Uterine smooth muscle cell (primary cell): ENCODE measurements around the gene ARL2. TPM values are rescaled to one million over a fixed set of nuclear protein-coding genes. Genes with fewer than 3 reads are reported as not detected.

Source experiments
- total RNA-seq: library from RNA; depleted of rRNA; stranded (reverse); fragments of >200 nt; gene quantifications from 2 replicates; pipeline ENCODE4 v1.2.3, GENCODE V29; 2014

The ARL2 gene
- total RNA-seq: 74.7 and 104 TPM in 2 replicates

GRCh38 chr11:65013888-65014725, at the start of gene ARL2:
Gene ARL2, plus strand, starts transcription at chr11:65014160. Its CDS starts 48 bp downstream, at chr11:65014208.

DNA sequence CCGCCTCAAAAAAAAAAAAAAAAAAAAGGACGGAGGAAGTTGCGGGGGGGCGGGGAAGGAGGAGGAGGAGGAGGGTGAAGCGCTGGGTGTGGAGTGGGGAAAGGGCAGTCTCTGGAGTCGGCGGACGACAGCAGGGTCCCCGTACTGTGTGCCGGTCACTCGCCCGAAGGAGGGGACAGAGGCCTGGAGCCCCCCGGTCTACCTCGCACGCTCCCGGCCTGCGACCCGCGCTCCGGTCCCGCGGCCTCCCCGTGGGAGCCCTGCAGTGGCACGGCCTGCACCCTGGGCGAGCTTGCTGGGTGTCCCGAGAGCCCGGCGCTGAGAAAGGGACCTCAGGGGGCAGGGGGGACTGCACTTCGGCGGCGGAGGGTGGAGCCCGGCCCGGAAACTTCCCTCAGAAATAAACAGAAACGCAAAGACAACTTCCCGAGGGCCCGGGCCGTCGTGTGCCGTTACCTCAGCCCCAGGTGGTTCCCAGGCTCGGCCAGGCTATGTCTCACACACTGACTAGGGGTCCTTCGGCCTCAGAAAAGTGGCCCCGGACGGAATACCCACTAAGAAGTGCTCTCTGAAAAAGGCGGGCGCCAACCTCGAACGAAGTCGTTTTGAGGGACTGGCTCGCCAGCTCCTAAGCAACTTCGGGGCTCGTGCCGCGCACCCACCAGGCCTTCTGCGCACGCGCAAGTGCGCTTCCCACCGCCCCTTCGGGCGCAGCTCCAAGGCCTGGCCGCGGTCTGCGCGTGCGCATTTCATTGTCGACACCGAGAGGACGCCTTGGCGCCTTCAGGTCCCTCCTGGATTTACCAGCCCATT, 42.3 kb upstream of the ARL2 start, which contains the start of gene MAJIN:
Gene MAJIN, minus strand, starts transcription at position 688 of the 813 bp plus-strand sequence. CDS start 12,703 bp downstream, outside the sequence.

DNA sequence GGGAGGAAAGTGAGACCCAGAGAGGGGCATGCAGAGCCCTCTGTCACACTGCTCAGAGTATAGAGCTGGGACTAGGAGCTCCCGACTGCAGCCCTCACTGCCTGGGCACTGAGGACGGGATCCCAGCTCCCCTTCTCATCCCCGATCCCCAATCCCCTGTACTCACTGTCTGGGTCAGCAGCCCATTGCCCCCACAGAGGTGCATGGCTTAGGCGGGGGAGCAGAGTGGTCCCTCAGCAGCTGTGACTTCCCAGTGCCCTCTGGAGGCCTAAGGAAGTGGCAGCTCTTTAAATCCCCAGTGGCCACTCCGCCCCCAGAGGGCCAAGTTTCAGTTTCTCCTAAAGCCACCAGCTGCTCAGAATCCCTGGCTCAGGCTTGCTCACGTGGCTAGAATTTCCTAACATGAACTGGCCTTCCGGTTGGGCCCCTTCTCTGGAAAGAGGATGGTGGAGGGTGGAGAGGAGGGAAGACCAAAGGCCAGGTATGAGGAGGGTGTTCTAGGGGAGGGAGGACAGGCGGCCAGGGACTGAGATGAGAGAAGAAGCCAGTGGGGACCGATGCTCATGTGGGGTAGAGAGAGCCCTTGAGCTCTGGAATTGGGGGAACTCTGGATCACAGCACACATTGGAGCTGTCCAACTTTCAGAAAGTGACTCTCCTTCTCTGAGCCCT, 17.1 kb upstream of the ARL2 start, which contains the start of gene BATF2:
Gene BATF2, minus strand, starts transcription at position 262 of the 671 bp plus-strand sequence. Its CDS starts 57 bp downstream, at position 205.

DNA sequence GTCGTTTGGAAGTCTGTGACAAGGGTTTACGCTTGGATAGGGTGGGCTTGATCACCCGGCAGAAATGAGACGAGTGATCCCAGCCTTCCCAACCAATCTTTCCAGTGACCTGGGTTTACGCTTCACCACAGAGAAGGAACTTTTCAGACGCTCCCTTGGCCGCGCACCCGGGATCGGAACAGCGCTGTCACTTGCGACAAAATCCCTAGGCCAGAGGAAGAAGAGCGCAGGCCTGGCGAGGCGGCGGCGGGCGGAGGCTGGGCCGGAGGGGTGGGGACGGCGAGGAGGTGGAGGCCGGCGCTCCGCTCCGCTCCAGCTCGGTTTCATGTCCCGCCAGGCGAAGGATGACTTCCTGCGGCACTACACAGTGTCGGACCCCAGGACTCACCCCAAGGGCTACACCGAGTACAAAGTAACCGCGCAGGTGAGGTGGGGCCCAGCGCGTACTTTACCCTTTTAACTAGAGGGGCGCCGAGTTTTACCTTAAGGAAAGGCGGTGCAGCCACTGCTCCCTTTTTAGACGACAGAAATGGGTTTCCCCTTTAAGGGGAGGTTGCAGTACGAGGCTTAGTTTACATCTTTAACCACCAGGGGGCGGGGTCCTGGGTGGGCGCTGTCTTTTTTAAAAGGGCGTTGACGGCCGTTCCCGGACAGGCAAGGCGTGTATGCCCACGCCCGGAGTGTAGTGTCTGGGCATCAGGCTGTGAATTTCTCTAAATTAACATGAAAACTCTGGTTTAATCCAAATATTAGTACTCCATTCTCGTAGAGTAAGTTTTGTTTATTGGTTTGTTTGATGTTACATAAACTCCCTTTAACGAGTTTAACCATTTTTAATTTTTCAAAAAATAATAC, 13.5 kb downstream of the ARL2 start, which contains the start of gene SNX15:
Gene SNX15, plus strand, starts transcription at position 227 of the 855 bp plus-strand sequence. Its CDS starts 99 bp downstream, at position 326.

DNA sequence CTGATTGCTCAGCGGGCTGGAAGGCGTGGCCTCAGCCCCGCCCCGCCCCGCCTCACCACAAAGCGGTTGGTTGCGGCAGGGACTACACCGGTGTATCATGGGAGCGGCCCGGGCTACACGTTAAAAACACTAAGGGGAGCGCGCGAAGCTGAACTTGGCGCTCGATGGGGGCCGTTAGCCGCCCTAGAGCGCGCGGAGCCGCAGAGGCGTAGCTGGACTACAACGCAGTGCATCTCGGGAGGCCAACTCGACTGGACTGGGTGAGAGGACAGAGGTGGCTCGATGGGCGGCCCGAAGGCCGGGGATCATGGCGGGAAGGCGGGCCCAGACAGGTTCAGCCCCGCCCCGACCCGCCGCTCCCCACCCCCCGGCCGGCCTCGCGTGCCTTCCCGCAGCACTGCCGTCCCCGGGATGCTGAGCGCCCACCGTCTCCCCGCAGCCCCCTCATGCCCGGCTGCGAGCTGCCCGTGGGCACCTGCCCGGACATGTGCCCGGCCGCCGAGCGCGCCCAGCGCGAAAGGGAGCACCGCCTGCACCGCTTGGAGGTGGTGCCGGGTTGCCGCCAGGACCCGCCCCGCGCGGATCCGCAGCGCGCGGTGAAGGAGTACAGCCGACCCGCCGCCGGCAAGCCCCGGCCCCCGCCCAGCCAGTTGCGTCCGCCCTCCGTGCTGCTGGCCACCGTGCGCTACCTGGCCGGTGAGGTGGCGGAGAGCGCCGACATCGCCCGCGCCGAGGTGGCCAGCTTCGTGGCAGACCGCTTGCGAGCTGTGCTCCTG, 27.1 kb downstream of the ARL2 start, which contains the start of gene SAC3D1:
Gene SAC3D1, plus strand, starts transcription at position 364 of the 776 bp plus-strand sequence. Its CDS starts 83 bp downstream, at position 447.

DNA sequence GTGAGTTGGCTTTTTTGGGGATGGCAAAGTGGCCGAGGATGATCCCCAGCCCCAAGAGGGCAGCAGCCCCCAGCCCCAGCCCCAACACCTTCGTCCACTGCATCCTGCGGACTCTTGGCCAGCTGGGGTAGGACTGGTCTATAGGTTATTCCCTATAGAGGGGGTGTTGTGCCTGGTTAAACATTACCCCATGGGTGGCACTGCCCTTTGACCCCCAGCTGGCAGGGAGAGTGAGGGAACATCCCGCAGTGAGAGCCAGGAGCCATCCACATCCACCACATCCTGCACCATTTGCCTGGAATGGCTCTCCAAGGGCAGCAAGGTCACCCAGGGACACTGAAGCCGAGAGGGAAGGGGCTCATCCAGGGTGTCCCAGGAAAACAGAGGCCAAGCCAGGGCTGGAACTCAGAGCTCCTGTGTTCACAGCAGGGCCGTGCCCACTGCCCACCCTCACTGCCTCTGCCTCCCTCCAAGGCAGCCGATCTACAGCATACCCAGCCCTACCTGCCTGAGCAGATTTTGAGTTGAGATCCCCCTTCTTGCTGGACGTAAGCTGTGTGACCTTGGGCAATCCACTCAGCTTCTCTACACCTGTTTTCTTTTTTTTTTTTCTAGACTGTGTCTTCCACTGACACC, 44.6 kb downstream of the ARL2 start, which contains the start of gene NAALADL1:
Gene NAALADL1, minus strand, starts transcription at position 135 of the 636 bp plus-strand sequence. Its CDS starts 32 bp downstream, at position 103.

Other genes starting within 250 kb of the ARL2 start
- gene SF1, start 235.6 kb upstream of the ARL2 start, total RNA-seq: 86.7 and 110 TPM in 2 replicates
- gene MAP4K2, start 210.9 kb upstream of the ARL2 start, total RNA-seq: 10.5 and 14.4 TPM in 2 replicates
- gene MEN1, start 203.6 kb upstream of the ARL2 start, total RNA-seq: 16.6 and 17.4 TPM in 2 replicates
- gene CDC42BPG, start 169.5 kb upstream of the ARL2 start, total RNA-seq: 0.11 and 0.12 TPM in 2 replicates
- gene EHD1, start 135.5 kb upstream of the ARL2 start, total RNA-seq: 61.5 and 111 TPM in 2 replicates
- 15.4 and 17.5 TPM in 2 replicates for gene ATG2A, start 97.0 kb upstream of the ARL2 start, total RNA-seq
- gene PPP2R5B, start 89.5 kb upstream of the ARL2 start, total RNA-seq: 7.6 and 12.4 TPM in 2 replicates
- not detected in 2 replicates for gene GPHA2, start 78.3 kb upstream of the ARL2 start, total RNA-seq
- gene MAJIN, start 42.1 kb upstream of the ARL2 start, total RNA-seq: not detected in 2 replicates
- 0.50 and 0.77 TPM in 2 replicates for gene BATF2, start 17.2 kb upstream of the ARL2 start, total RNA-seq
- gene SNX15, start 13.3 kb downstream of the ARL2 start, total RNA-seq: 7.4 and 10.4 TPM in 2 replicates
- 8.4 and 20.3 TPM in 2 replicates for gene SAC3D1, start 27.1 kb downstream of the ARL2 start, total RNA-seq
- gene NAALADL1, start 44.4 kb downstream of the ARL2 start, total RNA-seq: 24.7 and 31.5 TPM in 2 replicates
- 7.1 and 18.6 TPM in 2 replicates for gene CDCA5, start 69.9 kb downstream of the ARL2 start, total RNA-seq
- gene ZFPL1, start 70.1 kb downstream of the ARL2 start, total RNA-seq: 34.0 and 36.2 TPM in 2 replicates
- 153 and 194 TPM in 2 replicates for gene VPS51, start 82.1 kb downstream of the ARL2 start, total RNA-seq
- gene TM7SF2, start 97.7 kb downstream of the ARL2 start, total RNA-seq: 13.1 and 49.4 TPM in 2 replicates
- gene ZNHIT2, start 103.5 kb downstream of the ARL2 start, total RNA-seq: 11.4 and 12.0 TPM in 2 replicates
- 229 and 277 TPM in 2 replicates for gene FAU, start 108.0 kb downstream of the ARL2 start, total RNA-seq
- 43.4 and 52.5 TPM in 2 replicates for gene MRPL49, start 108.2 kb downstream of the ARL2 start, total RNA-seq
- 19.4 and 47.6 TPM in 2 replicates for gene SYVN1, start 120.4 kb downstream of the ARL2 start, total RNA-seq
- gene SPDYC, start 156.1 kb downstream of the ARL2 start, total RNA-seq: not detected in 2 replicates
- 88.1 and 117 TPM in 2 replicates for gene CAPN1, start 167.8 kb downstream of the ARL2 start, total RNA-seq
- gene POLA2, start 247.8 kb downstream of the ARL2 start, total RNA-seq: 5.9 and 23.0 TPM in 2 replicates